ENCODE measurements around the gene SUPT6H. TPM values are rescaled to one million over a fixed set of nuclear protein-coding genes. Genes with fewer than 3 reads are reported as not detected.

Gene SUPT6H
- total RNA-seq, 1 experiment from 2014 or later = 61.3 TPM

- TF ChIP-seq NFATC4 (CRISPR knock-in tag; IDR thresholded peaks at IDR 0.05) = no peak
- no peak for TF ChIP-seq USF2 (CRISPR knock-in tag; IDR thresholded peaks at IDR 0.05)
- no peak for TF ChIP-seq ZNF396 (CRISPR knock-in tag; IDR thresholded peaks at IDR 0.05; ENCODE audit: borderline replicate concordance)
- TF ChIP-seq ZNF121 (CRISPR knock-in tag; IDR thresholded peaks at IDR 0.05) = no peak
- no peak for TF ChIP-seq SOX15 (CRISPR knock-in tag; IDR thresholded peaks at IDR 0.05)
Measured at GRCh38 chr17:28624148-28624547, 37.9 kb upstream of the SUPT6H start (continued).

- ATAC-seq (no peak), DNase-seq (ENCODE audit: low spot score) (no peak)
- peaks cover 70% of the 10 kb centered on the region for H3K36me3 Mint-ChIP-seq
- ChIA-PET CTCF (no interaction called here), POLR2A (no interaction called here)
- TF ChIP-seq MAX (CRISPR knock-in tag; IDR thresholded peaks at IDR 0.05) = no peak
- H3K9me3 Mint-ChIP-seq = no peaks in the 10 kb centered on the region
- no peak overlapping the region for H3K4me3 Mint-ChIP-seq
- no peaks in the 10 kb centered on the region for H3K4me1 Mint-ChIP-seq
- no peaks in the 10 kb centered on the region for H3K27me3 Mint-ChIP-seq (ENCODE audit: low read depth)
- no peak overlapping the region for H3K27ac Mint-ChIP-seq
Measured at GRCh38 chr17:28626818-28627217, 35.2 kb upstream of the SUPT6H start.

GRCh38 chr17:28634206-28634865 lies 27.7 kb upstream of the SUPT6H start:
- Mint-ChIP-seq H3K36me3 (peaks cover 85% of the 10 kb centered on the region), H3K4me3 (no peak overlapping the region), H3K9me3 (no peaks in the 10 kb centered on the region), H3K4me1 (no peaks in the 10 kb centered on the region), H3K27ac (no peak overlapping the region), H3K27me3 (ENCODE audit: low read depth) (no peaks in the 10 kb centered on the region)
- ChIA-PET POLR2A (interaction anchor here (0.6 kb wide), 1 partner anchor 904 kb away, joined by 4 read pairs; no protein-coding TSS in a partner anchor), CTCF (interaction anchor here (0.6 to 2.5 kb wide), 3 partner anchors 10 to 122 kb away, joined by 3 to 14 read pairs (median 4); partner anchors contain the start of gene BLTP2)
- TF ChIP-seq E2F5 (CRISPR knock-in tag; IDR thresholded peaks at IDR 0.05) (no peak), ZNF121 (CRISPR knock-in tag; IDR thresholded peaks at IDR 0.05) (no peak), TEAD4 (CRISPR knock-in tag; IDR thresholded peaks at IDR 0.05) (no peak), ZNF281 (CRISPR knock-in tag; IDR thresholded peaks at IDR 0.05) (no peak), PREB (CRISPR knock-in tag; IDR thresholded peaks at IDR 0.05; ENCODE audit: borderline replicate concordance) (no peak), IRF1 (CRISPR knock-in tag; IDR thresholded peaks at IDR 0.05) (no peak)
- DNase-seq (ENCODE audit: low spot score) = no peak
- no peak for ATAC-seq

GRCh38 chr17:28635506-28635905 lies 26.5 kb upstream of the SUPT6H start:
- H3K27me3 Mint-ChIP-seq (ENCODE audit: low read depth) = no peaks in the 10 kb centered on the region
- H3K4me1 Mint-ChIP-seq = no peaks in the 10 kb centered on the region
- no peaks in the 10 kb centered on the region for H3K9me3 Mint-ChIP-seq
- H3K4me3 Mint-ChIP-seq = no peak overlapping the region
- DNase-seq (ENCODE audit: low spot score) (no peak), ATAC-seq (no peak)
- H3K27ac Mint-ChIP-seq = no peak overlapping the region
- POLR2A ChIA-PET = no interaction called here
- CTCF ChIA-PET = interaction anchor here (1.1 to 2.5 kb wide), 2 partner anchors 9 to 12 kb away, joined by 4 to 14 read pairs; partner anchors contain the start of gene BLTP2
- peaks cover 94% of the 10 kb centered on the region for H3K36me3 Mint-ChIP-seq
- TF ChIP-seq ZNF138 (CRISPR knock-in tag; conservative IDR thresholded peaks at IDR 0.05) = no peak
- no peak for TF ChIP-seq ATF3 (CRISPR knock-in tag; conservative IDR thresholded peaks at IDR 0.05)
- no peak for TF ChIP-seq PRRX2 (CRISPR knock-in tag; IDR thresholded peaks at IDR 0.05)
- TF ChIP-seq ZBTB21 (CRISPR knock-in tag; IDR thresholded peaks at IDR 0.05; ENCODE audit: borderline replicate concordance) = no peak
- no peak for TF ChIP-seq IRF2 (CRISPR knock-in tag; IDR thresholded peaks at IDR 0.05; ENCODE audit: borderline replicate concordance, low read depth)
- no peak for TF ChIP-seq USF2 (CRISPR knock-in tag; IDR thresholded peaks at IDR 0.05)
